Measurements from ENCODE around the gene TCEANC2.

GRCh38 chr1:54120018-54120697 lies 66.8 kb downstream of the TCEANC2 start:
- TF ChIP-seq, protein P1, sequence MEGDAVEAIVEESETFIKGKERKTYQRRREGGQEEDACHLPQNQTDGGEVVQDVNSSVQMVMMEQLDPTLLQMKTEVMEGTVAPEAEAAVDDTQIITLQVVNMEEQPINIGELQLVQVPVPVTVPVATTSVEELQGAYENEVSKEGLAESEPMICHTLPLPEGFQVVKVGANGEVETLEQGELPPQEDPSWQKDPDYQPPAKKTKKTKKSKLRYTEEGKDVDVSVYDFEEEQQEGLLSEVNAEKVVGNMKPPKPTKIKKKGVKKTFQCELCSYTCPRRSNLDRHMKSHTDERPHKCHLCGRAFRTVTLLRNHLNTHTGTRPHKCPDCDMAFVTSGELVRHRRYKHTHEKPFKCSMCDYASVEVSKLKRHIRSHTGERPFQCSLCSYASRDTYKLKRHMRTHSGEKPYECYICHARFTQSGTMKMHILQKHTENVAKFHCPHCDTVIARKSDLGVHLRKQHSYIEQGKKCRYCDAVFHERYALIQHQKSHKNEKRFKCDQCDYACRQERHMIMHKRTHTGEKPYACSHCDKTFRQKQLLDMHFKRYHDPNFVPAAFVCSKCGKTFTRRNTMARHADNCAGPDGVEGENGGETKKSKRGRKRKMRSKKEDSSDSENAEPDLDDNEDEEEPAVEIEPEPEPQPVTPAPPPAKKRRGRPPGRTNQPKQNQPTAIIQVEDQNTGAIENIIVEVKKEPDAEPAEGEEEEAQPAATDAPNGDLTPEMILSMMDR (IDR thresholded peaks at IDR 0.05; ENCODE audit: low read length) = no peak
- TF ChIP-seq EZH2 (IDR thresholded peaks at IDR 0.05; ENCODE audit: borderline replicate concordance, low read length) = no peak
